HG03342 (cell line): ENCODE results near the gene CIZ1.
"Not testable (repeated sequence)": the region's sequence is repeated elsewhere in the genome, so short reads cannot be mapped to it uniquely, and the experiment has no call there.

Source experiments
- ATAC-seq: cut with Tn5 transposase; IDR thresholded peaks from one replicate; pipeline ENCODE4 v1.9.1; 2021; ENCODE audit warnings: mild to moderate bottlenecking, moderate library complexity; ENCODE audit not compliant: unreplicated experiment

CIZ1 gene

DNA sequence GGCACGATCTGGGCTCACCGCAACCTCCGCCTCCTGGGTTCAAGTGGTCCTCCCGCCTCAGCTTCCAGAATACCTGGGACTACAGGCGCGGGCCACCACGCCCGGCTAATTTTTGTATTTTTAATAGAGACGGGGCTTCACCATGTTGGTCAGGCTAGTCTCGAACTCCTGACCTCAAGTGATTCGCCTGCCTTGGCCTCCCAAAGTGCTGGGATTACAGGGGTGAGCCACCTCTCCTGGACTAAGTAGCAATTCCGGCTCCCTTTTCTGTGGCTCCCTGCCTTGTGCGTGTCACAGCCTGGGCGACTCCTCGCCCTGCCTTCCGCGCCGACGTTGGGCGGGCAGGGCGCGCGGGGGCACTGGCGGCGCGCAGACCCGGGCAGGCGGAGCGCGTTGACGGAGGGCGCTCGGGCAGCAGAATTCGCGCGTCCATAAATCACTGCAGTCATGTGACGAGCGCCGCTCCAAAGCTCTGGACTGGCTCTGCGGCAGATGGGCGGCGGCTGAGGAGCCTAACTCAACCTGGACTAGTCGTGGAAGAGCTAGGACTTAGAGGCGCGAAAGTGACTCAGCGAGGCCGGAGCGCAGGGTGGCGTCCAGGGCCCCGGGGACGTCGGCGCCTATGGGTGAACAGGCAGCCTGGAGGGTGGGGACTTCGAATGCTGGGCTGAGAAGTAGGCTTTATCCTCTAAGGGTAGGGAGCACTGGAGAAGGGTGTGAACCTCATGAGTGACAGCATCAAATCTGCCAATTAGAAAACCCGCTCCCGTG, 1.4 kb upstream of the CIZ1 start:
- no peak for ATAC-seq

DNA sequence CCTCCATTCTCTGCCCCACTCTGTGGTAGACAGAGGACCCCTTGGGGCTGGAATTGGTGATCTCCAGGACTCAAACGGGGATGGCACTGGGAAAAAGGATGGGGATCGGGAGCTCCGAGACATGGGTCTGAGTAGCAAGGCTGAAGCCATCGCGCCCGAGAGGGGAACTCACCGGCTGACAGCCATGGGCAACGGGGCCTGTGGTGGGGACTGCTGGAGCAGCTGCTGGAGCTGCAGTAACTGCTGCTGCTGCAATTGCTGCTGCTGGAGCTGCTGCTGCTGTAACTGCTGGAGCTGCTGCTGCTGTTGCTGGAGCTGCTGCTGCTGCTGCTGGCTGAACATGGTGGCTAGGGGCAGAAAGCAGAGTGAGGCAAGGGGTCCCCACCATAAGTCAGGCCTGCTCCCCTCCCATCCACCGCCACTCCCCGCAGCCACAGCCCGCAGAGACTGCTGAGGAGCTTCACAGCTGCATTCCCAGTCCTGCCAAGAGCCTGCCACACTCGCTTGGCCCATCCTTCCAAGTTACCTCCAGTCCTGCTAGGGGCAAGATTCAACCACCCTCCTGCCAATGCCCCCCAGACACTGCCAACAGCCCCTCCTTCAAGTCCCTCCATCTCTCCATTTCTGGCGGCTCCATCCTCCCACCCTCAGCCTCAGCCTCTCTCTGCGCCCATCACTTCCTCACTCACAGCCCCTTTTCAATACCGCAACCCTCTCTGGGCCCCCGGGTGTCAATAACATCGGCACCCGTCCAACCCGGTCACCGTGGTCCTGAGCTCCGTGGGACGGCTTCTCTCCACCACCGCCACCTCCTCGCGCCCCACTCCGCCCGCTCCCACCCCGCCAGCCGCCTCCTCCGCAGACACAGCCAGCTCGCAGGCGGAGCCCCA, 611 bp downstream of the CIZ1 start:
- no peak for ATAC-seq

- ATAC-seq: no peak
Measured at GRCh38 chr9:128190013-128190412, 1.4 kb downstream of the CIZ1 start.

GRCh38 chr9:128188209-128188608, 3.2 kb downstream of the CIZ1 start:
- ATAC-seq: no peak

GRCh38 chr9:128187361-128187760, 4.0 kb downstream of the CIZ1 start:
- no peak for ATAC-seq

- no peak for ATAC-seq
Measured at GRCh38 chr9:128185979-128186965, 5.1 kb downstream of the CIZ1 start.

- no peak for ATAC-seq
Measured at GRCh38 chr9:128182893-128183588, 8.3 kb downstream of the CIZ1 start.

DNA sequence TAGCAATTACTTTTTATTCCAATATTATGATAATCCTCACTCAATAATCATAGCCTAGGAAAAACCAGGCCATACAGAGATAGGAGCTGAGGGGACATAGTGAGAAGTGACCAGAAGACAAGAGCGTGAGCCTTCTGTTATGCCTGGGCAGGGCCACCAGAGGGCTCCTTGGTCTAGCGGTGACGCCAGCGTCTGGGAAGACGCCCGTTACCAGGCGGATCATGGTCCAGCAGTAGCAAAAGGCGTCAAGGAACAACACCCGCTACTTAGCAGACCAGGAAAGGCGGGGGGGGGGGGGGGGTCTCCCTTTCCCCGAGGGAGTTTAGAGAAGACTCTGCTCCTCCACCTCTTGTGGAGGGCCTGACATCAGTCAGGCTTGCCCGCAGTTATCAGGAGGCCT, 9.9 kb downstream of the CIZ1 start:
- ATAC-seq: not testable (repeated sequence)

DNA sequence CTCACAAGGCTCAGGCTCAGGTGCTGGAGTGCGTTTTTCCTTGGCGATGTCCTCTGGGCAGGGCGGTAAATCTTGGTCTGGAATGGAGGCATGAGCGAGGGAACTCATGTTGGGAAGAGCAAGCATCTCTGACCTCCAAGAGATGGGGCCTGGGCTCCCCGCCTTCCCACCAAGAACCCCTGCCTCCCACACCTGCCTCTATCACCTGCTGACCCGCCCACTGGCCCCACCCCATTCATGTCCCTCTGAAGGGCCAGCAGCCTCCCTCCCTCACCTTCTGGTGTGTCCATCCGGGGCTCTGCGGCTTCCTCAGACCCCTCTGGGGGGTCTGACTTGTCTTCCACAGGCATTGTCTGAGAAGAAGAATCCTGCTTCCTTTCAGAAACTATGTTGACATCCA, 10.9 kb downstream of the CIZ1 start:
- no peak for ATAC-seq

- no peak for ATAC-seq
Measured at GRCh38 chr9:128180001-128180400, 11.4 kb downstream of the CIZ1 start.

DNA sequence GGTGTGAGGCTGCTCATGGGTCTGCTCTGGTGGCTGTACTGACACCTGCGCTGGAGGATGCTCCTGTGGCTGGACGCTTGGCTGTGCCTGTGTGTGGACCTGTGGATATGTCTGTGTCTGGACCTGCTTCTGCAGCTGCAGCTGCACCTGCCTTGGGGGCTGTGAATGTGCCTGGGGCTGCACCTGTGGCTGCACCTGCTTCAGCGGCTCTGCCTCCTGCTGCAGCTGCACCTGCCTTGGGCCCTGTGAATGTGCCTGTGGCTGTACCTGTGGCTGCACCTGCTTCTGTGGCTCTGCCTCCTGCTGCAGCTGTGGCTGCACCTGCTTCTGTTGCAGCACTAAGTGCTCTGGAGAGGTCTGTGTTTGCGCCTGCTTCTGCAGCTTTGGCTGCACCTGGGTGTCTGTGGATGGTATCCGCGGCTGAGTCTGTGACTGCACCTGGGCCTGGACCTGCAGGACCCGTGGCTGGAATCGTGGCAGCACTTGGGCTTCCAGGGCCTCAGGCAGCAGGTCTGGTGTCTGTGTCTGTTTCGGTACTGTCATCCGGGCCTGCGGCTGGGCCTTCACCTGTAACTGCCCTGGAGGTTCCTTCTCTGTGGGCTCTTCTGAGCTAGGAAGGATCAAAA, 12.5 kb downstream of the CIZ1 start:
- no peak for ATAC-seq

DNA sequence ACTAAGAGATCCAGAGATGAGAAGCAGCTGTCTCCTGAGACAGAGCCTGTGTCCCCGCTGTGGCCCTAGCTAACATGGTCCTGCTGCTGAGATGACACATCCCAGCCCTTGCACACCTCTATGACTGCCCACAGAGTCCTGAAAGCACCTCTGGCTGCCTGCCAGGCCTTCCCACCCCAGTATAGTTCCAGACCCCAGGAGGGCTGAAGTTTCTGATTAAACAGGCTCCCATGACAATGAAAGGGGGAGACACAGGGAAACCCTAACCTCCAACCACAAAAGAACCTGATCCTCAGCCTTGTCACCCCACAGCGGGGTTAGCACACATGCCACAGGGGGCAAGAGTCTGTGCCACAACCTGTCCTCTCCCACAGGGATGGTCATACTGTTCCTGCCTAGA, 15.6 kb downstream of the CIZ1 start:
- no peak for ATAC-seq

DNA sequence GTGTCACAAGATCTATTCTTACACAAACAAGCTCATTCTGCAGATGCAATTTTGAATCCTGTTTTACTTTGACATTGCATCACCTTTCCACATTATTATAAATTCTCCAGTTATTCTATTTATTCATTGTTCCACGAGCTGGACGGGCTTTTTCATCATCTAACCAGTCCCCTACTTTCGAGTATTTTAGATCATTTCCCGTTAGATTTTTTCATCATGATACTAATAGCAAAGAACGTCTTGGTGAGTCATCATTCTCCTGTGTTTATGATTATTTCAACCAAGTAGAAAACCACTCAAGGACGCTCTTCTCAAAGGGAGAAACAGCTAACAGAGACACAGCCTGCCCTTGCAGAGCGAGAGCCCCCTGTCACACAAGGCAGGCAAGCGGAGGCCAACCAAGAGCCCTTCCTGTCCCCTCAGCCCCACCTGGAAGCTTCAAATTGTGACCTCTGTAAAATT, 16.2 kb downstream of the CIZ1 start:
- no peak for ATAC-seq

DNA sequence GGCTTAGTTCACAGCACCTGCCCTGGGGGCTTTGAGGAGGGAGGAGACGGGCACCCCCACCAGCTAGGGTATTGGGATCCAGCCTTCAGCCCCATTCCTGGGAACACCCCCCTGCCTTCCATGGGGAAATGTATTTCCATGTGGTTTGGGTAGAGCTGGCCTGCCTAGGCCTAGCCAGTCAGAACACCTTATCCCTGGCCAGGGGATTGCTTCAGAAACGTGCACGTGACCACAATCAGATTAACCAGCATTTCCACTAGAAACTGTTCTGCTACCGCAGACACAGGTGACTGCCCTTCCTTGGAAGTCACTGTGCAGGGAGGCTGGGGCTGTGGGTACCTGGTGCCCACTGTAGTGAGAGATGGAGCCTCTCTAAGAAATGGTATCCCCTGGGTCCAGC, 17.3 kb downstream of the CIZ1 start:
- no peak for ATAC-seq

DNA sequence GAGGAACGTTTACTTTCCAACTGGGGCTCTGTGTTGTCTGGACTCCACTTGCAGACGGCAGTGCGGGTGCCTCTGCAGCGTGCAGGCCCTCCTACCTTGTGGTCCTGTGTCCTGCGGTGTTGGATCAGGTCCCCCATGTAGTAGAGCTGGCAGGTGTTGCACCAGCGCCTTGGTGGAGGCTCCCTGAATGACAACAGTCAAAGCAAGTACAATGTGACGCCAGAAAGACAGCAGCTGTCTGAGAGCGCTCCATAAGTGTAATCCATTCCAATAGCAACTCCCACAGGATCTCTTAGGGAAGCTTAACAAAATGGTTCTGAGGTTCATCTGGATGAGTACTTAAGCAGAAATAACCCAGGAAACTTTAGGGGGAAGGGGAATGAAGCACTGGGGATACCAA, 21.4 kb downstream of the CIZ1 start:
- ATAC-seq: no peak

DNA sequence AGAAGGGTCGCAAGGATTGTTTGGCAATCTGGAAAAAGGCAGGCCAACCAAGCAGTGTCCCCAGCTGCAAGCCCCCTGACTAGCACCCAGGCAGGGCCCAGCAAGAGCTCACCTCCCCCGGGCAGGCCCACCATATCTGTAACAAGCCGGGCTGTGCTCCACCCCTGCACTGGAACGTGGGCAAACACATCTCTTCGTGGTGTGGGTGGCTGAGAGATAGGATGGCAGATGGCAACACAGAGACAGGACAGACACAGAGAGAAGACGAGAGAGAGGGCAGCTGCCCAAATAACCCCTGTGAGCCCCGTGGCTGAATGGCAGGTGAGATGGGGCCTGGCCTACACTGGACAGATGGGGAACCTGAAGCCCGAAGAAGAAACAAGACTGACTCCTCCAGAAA, 21.9 kb downstream of the CIZ1 start:
- no peak for ATAC-seq

GRCh38 chr9:128168731-128169308, 22.6 kb downstream of the CIZ1 start:
- ATAC-seq: no peak

DNA sequence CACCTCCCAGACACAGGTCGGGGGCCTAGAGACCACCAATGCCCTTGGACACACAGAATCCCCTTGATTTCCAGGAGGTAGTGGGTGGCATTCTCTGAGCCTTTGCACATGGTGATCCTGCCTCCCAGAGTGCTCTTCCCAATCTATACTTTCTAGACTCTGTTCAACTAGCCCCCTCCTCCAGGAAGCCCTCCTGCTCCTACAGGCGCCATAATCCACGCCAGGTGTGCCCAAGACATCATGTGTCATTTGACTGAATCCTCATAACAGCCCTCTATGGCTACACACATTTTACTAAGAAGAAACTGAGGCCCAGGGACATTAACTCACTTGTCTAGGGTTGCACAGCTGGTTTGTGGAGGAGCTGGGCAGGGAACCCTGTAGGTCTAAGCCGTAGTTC, 24.2 kb downstream of the CIZ1 start:
- ATAC-seq: no peak

DNA sequence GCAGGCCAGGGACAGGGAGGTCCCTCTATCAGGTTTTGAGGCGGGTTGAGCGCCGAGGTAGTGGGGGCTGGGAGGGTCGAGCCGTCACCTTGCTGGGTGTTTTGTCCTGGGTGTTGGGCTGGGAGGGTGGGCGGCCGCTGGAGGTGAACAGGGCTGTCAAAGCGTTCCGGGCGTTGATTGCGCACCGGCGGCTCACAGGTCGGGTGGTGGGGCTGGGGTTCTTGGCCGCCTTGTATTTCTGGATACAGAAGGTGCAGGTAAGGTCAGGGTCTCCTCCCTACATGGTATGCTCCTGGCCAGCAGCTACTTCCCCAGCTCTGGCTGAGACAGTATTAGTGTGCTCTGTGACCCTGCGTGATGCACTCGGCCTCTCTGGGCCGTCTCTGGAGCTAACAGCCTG, 25.2 kb downstream of the CIZ1 start:
- no peak for ATAC-seq
